Hepatocyte (in vitro differentiated cells): ENCODE measurements around the gene TLE6. TPM values are rescaled to one million over a fixed set of nuclear protein-coding genes. Genes with fewer than 3 reads are reported as not detected.

Source experiments
- DNase-seq: peaks from one replicate; pipeline ENCODE4 v3.0.0-alpha.2; 2016; ENCODE audit warnings: low spot score
- H2AFZ ChIP-seq: fragments of 200-600 bp; sonication (generic); 2 replicates; pipeline ENCODE4 v1.6.0; 2016; ENCODE audit warnings: antibody characterized with exemption, mild to moderate bottlenecking
- H3K27ac ChIP-seq: fragments of 200-600 bp; sonication (generic); 2 replicates; pipeline ENCODE4 v1.5.1; 2016; ENCODE audit warnings: mild to moderate bottlenecking
- H3K27me3 ChIP-seq: fragments of 200-600 bp; sonication (generic); 2 replicates; pipeline ENCODE4 v1.6.1; 2016
- H3K36me3 ChIP-seq: fragments of 200-600 bp; sonication (generic); replicated peaks from 2 replicates; pipeline ENCODE4 v1.5.1; 2016; ENCODE audit warnings: low read depth; ENCODE audit not compliant: insufficient read depth
- H3K4me1 ChIP-seq: fragments of 200-600 bp; sonication (generic); 2 replicates; pipeline ENCODE4 v1.5.1; 2016; ENCODE audit warnings: mild to moderate bottlenecking, moderate library complexity; ENCODE audit not compliant: insufficient read depth
- H3K4me2 ChIP-seq: fragments of 200-600 bp; sonication (generic); 2 replicates; pipeline ENCODE4 v1.6.0; 2016
- H3K4me3 ChIP-seq: fragments of 200-600 bp; sonication (generic); 2 replicates; pipeline ENCODE4 v1.5.1; 2016; ENCODE audit warnings: mild to moderate bottlenecking
- H3K79me2 ChIP-seq: fragments of 200-600 bp; sonication (generic); 2 replicates; pipeline ENCODE4 v1.6.0; 2017; ENCODE audit warnings: mild to moderate bottlenecking
- H3K9me2 ChIP-seq: fragments of 200-600 bp; sonication (generic); replicated peaks from 2 replicates; pipeline ENCODE4 v1.6.0; 2017; ENCODE audit warnings: mild to moderate bottlenecking; ENCODE audit not compliant: insufficient read depth
- H3K9me3 ChIP-seq: fragments of 200-600 bp; sonication (generic); 2 replicates; pipeline ENCODE4 v1.5.1; 2016; ENCODE audit warnings: low read depth, mild to moderate bottlenecking
- H4K20me1 ChIP-seq: fragments of 200-600 bp; sonication (generic); 2 replicates; pipeline ENCODE4 v1.6.0; 2016; ENCODE audit warnings: mild to moderate bottlenecking; ENCODE audit not compliant: insufficient read depth, poor library complexity, severe bottlenecking
- CTCF ChIP-seq: fragments of 200-600 bp; sonication (generic); IDR thresholded peaks from 2 replicates; pipeline ENCODE4 v1.5.1; 2016; ENCODE audit warnings: antibody characterized with exemption, mild to moderate bottlenecking; ENCODE audit not compliant: poor library complexity
- EZH2 ChIP-seq: fragments of 200-600 bp; sonication (generic); IDR thresholded peaks from 2 replicates; pipeline ENCODE4 v1.6.1; 2016; ENCODE audit warnings: antibody characterized with exemption, mild to moderate bottlenecking, borderline replicate concordance
- EZH2phosphoT487 ChIP-seq: fragments of 200-600 bp; sonication (generic); IDR thresholded peaks from one replicate; pipeline ENCODE4 v1.6.1; 2018; ENCODE audit warnings: antibody characterized with exemption, mild to moderate bottlenecking, low read depth, moderate library complexity; ENCODE audit not compliant: unreplicated experiment, severe bottlenecking
- WGBS: methylation state at CpG from one replicate; pipeline ENCODE4 v1.1.6; 2016; ENCODE audit warnings: low lambda C conversion rate; ENCODE audit errors: missing lambda C conversion rate; 5-methylcytosine and 5-hydroxymethylcytosine counted together
- polyA plus RNA-seq: library from polyadenylated mRNA; unstranded; fragments of >200 nt; fragmentation: Nextera tagmentation; extraction: Ambion mirVana; gene quantifications from 2 replicates; pipeline ENCODE4 v1.2.1, GENCODE V29; 2016
- total RNA-seq: library from RNA; depleted of rRNA; stranded (reverse); fragments of >200 nt; gene quantifications from 2 replicates; pipeline ENCODE4 v1.2.3, GENCODE V29; 2014

The TLE6 gene
- total and polyA plus RNA-seq, 2 experiments from 2014 or later = 1.2 to 4.7 TPM

GRCh38 chr19:3041761-3042620 lies 64.6 kb downstream of the TLE6 start:
- H3K4me2 ChIP-seq = peak overlapping the region; percentile 82
- no peaks in the 10 kb centered on the region for H3K36me3 ChIP-seq
- H3K9me3 ChIP-seq = no peaks in the 10 kb centered on the region
- H3K9me2 ChIP-seq = no peaks in the 10 kb centered on the region
- no peaks in the 10 kb centered on the region for H3K79me2 ChIP-seq
- peak overlapping the region; percentile 78 for H2AFZ ChIP-seq
- 26% methylated on average over 18 of the region's 40 CpGs for WGBS
- peak overlapping the region; percentile 97 for H3K27ac ChIP-seq
- no peak for TF ChIP-seq EZH2phosphoT487
- no peak for TF ChIP-seq CTCF
- TF ChIP-seq EZH2 = no peak
- peak; percentile 62 for DNase-seq
- H3K27me3 ChIP-seq = no peaks in the 10 kb centered on the region
- no peak overlapping the region for H3K4me3 ChIP-seq
- H3K4me1 ChIP-seq = peaks cover 4% of the 10 kb centered on the region
- no peaks in the 10 kb centered on the region for H4K20me1 ChIP-seq

- H4K20me1 ChIP-seq = no peaks in the 10 kb centered on the region
- H3K4me3 ChIP-seq = no peak overlapping the region
- H3K27ac ChIP-seq = peak overlapping the region; percentile 83
- no peaks in the 10 kb centered on the region for H3K36me3 ChIP-seq
- TF ChIP-seq EZH2 (no peak), CTCF (no peak), EZH2phosphoT487 (no peak)
- H3K9me2 ChIP-seq = no peaks in the 10 kb centered on the region
- no peak overlapping the region for H2AFZ ChIP-seq
- H3K27me3 ChIP-seq = no peaks in the 10 kb centered on the region
- 53% methylated on average over 15 of the region's 15 CpGs for whole genome bisulfite sequencing
- DNase-seq = no peak
- peak overlapping the region; percentile 82 for H3K4me2 ChIP-seq
- H3K79me2 ChIP-seq = no peaks in the 10 kb centered on the region
- peaks cover 9% of the 10 kb centered on the region for H3K4me1 ChIP-seq
- no peaks in the 10 kb centered on the region for H3K9me3 ChIP-seq
These were observed 65.4 kb downstream of the TLE6 start for GRCh38 chr19:3042621-3043267.

Other genes with a start within 250 kb of the TLE6 start
- gene SLC39A3, start 237.5 kb upstream of the TLE6 start, total RNA-seq = 31.4 and 36.1 TPM in 2 replicates
- 37.4 and 44.3 TPM in 2 replicates for gene SLC39A3, start 237.5 kb upstream of the TLE6 start, polyA plus RNA-seq
- 33.4 and 37.4 TPM in 2 replicates for gene SGTA, start 194.3 kb upstream of the TLE6 start, total RNA-seq
- 62.8 and 65.8 TPM in 2 replicates for gene SGTA, start 194.3 kb upstream of the TLE6 start, polyA plus RNA-seq
- gene THOP1, start 192.1 kb upstream of the TLE6 start, total RNA-seq = 49.4 and 64.3 TPM in 2 replicates
- 56.8 and 61.4 TPM in 2 replicates for gene THOP1, start 192.1 kb upstream of the TLE6 start, polyA plus RNA-seq
- 4.0 and 5.3 TPM in 2 replicates for gene ZNF554, start 157.7 kb upstream of the TLE6 start, total RNA-seq
- gene ZNF554, start 157.7 kb upstream of the TLE6 start, polyA plus RNA-seq = 5.0 and 5.5 TPM in 2 replicates
- gene ZNF555, start 136.1 kb upstream of the TLE6 start, total RNA-seq = 6.4 and 7.4 TPM in 2 replicates
- gene ZNF555, start 136.1 kb upstream of the TLE6 start, polyA plus RNA-seq = 2.7 and 3.0 TPM in 2 replicates
- gene ZNF556, start 110.2 kb upstream of the TLE6 start, total RNA-seq = 0.03 TPM in 1 of 2 replicates, not detected in the other
- not detected in 2 replicates for gene ZNF556, start 110.2 kb upstream of the TLE6 start, polyA plus RNA-seq
- 8.4 and 10.0 TPM in 2 replicates for gene ZNF57, start 76.6 kb upstream of the TLE6 start, total RNA-seq
- gene ZNF57, start 76.6 kb upstream of the TLE6 start, polyA plus RNA-seq = 12.8 and 13.2 TPM in 2 replicates
- gene ZNF77, start 32.6 kb upstream of the TLE6 start, total RNA-seq = 3.3 and 3.4 TPM in 2 replicates
- 1.8 and 2.2 TPM in 2 replicates for gene ZNF77, start 32.6 kb upstream of the TLE6 start, polyA plus RNA-seq
- gene TLE2, start 51.7 kb downstream of the TLE6 start, total RNA-seq = 25.4 and 36.2 TPM in 2 replicates
- gene TLE2, start 51.7 kb downstream of the TLE6 start, polyA plus RNA-seq = 71.1 and 82.0 TPM in 2 replicates
- 241 and 260 TPM in 2 replicates for gene TLE5, start 84.9 kb downstream of the TLE6 start, total RNA-seq
- gene TLE5, start 84.9 kb downstream of the TLE6 start, polyA plus RNA-seq = 308 and 340 TPM in 2 replicates
- gene GNA11, start 116.8 kb downstream of the TLE6 start, total RNA-seq = 53.8 and 60.2 TPM in 2 replicates
- gene GNA11, start 116.8 kb downstream of the TLE6 start, polyA plus RNA-seq = 100 and 115 TPM in 2 replicates
- 0.24 and 1.5 TPM in 2 replicates for gene GNA15, start 158.5 kb downstream of the TLE6 start, total RNA-seq
- gene GNA15, start 158.5 kb downstream of the TLE6 start, polyA plus RNA-seq = 0.29 and 0.45 TPM in 2 replicates
- 0.07 TPM in 1 of 2 replicates, not detected in the other for gene S1PR4, start 201.2 kb downstream of the TLE6 start, total RNA-seq
- 0.16 TPM in 1 of 2 replicates, not detected in the other for gene S1PR4, start 201.2 kb downstream of the TLE6 start, polyA plus RNA-seq
- gene NCLN, start 208.4 kb downstream of the TLE6 start, total RNA-seq = 42.8 and 44.9 TPM in 2 replicates
- 85.5 and 94.2 TPM in 2 replicates for gene NCLN, start 208.4 kb downstream of the TLE6 start, polyA plus RNA-seq
- 0.03 TPM in 1 of 2 replicates, not detected in the other for gene CELF5, start 247.1 kb downstream of the TLE6 start, total RNA-seq
- gene CELF5, start 247.1 kb downstream of the TLE6 start, polyA plus RNA-seq = 0.17 and 0.90 TPM in 2 replicates